ENCODE results near the gene RIT2.

Gene RIT2

DNA sequence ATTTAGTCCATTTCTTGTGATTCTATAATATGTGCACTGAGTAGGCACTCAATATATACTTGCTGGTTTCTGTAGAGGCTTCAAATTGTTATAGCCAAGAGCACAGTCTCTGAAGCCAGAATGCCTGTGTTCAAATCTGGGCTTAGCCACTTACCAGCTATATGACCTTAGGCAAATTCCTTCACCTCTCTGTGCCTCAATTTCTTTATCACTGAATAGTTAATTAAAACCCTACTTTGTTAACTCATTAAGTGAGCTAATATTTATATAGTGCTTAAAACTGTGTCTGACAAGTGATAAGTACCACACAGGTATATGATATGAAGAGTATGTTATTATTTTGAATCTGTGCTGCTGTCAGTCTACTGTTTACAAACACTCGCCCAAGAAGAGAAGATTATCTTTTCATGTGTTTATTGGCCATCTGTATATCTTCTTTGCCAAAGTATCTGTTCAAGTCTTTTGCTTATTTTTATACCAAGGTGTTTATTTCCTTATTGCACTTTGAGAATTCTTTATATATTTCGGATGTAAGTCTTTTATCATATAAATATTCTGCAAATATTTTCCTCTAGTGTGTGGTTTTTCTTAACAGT is 1.3 kb upstream of the RIT2 start:
- no peak overlapping the region for H3K9ac ChIP-seq (ENCODE audit: low read length)
- no peaks in the 10 kb centered on the region for H4K20me1 ChIP-seq (ENCODE audit: insufficient read depth, low read length)
- no peak overlapping the region for H2AFZ ChIP-seq (ENCODE audit: low read length)
- H3F3A ChIP-seq (ENCODE audit: insufficient read depth, low read length) = no peaks in the 10 kb centered on the region
- H3K27ac ChIP-seq (ENCODE audit: low read length) = no peak overlapping the region
- H3K9me3 ChIP-seq (replicated peaks; ENCODE audit: insufficient read depth, low read length) = no peaks in the 10 kb centered on the region
- no peaks in the 10 kb centered on the region for H3K4me1 ChIP-seq (ENCODE audit: low read length)
- H3K36me3 ChIP-seq (replicated peaks; ENCODE audit: insufficient read depth, low read length) = no peaks in the 10 kb centered on the region
- no peaks in the 10 kb centered on the region for H3K79me2 ChIP-seq (ENCODE audit: low read length)
- H3K27me3 ChIP-seq (replicated peaks; ENCODE audit: insufficient read depth, low read length) = no peaks in the 10 kb centered on the region
- H3K4me2 ChIP-seq (ENCODE audit: low read depth, low read length) = no peak overlapping the region
- TF ChIP-seq EZH2 (optimal IDR thresholded peaks at IDR 0.05; ENCODE audit: low read depth, low read length) (no peak), EZH2phosphoT487 (IDR thresholded peaks at IDR 0.05; ENCODE audit: low read length) (no peak)
- TF ChIP-seq, protein P1, sequence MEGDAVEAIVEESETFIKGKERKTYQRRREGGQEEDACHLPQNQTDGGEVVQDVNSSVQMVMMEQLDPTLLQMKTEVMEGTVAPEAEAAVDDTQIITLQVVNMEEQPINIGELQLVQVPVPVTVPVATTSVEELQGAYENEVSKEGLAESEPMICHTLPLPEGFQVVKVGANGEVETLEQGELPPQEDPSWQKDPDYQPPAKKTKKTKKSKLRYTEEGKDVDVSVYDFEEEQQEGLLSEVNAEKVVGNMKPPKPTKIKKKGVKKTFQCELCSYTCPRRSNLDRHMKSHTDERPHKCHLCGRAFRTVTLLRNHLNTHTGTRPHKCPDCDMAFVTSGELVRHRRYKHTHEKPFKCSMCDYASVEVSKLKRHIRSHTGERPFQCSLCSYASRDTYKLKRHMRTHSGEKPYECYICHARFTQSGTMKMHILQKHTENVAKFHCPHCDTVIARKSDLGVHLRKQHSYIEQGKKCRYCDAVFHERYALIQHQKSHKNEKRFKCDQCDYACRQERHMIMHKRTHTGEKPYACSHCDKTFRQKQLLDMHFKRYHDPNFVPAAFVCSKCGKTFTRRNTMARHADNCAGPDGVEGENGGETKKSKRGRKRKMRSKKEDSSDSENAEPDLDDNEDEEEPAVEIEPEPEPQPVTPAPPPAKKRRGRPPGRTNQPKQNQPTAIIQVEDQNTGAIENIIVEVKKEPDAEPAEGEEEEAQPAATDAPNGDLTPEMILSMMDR (IDR thresholded peaks at IDR 0.05; ENCODE audit: low read length) = no peak
- no peak overlapping the region for H3K4me3 ChIP-seq (ENCODE audit: low read length)
- no peaks in the 10 kb centered on the region for H3K9me2 ChIP-seq (replicated peaks; ENCODE audit: insufficient read depth, low read length)
- DNase-seq = no peak

DNA sequence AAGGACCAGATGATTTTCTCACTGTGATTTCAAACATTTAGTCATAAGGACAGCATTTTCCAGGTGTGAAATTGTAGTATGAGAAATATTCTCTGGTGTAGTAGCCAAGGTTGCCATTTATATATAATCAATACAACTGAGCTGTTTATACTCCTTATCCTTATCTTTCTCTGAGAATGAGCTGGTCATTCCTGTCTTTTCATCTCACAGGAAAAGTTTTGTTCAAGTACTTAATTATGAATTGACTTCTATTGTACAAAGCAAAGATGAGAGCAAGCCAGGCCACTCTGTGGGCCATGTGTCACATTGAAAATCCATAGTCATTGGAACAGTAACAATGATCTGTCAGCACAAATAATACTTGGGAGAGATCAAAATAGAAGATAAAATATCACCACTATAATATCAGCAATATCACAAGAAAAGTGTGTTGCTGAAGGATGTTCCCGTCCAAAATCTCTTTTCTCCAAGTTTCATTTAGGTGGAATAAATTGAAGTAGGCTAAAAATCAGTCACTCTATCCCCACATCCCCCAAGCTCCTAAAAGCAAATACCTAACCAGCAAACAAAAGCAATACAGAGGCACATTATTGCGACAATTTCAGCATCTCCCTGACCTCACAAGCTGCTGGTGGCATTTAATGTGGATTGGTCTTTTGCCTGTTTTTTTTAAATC is 2.1 kb downstream of the RIT2 start:
- no peak overlapping the region for H3K9ac ChIP-seq (ENCODE audit: low read length)
- H4K20me1 ChIP-seq (ENCODE audit: insufficient read depth, low read length) = no peaks in the 10 kb centered on the region
- H3K9me2 ChIP-seq (replicated peaks; ENCODE audit: insufficient read depth, low read length) = no peaks in the 10 kb centered on the region
- H3F3A ChIP-seq (ENCODE audit: insufficient read depth, low read length) = no peaks in the 10 kb centered on the region
- no peaks in the 10 kb centered on the region for H3K27me3 ChIP-seq (replicated peaks; ENCODE audit: insufficient read depth, low read length)
- no peak overlapping the region for H3K4me3 ChIP-seq (ENCODE audit: low read length)
- H3K36me3 ChIP-seq (replicated peaks; ENCODE audit: insufficient read depth, low read length) = no peaks in the 10 kb centered on the region
- no peak overlapping the region for H3K27ac ChIP-seq (ENCODE audit: low read length)
- TF ChIP-seq, protein P1 (IDR thresholded peaks at IDR 0.05; ENCODE audit: low read length) = no peak
- TF ChIP-seq EZH2 (optimal IDR thresholded peaks at IDR 0.05; ENCODE audit: low read depth, low read length) (no peak), EZH2phosphoT487 (IDR thresholded peaks at IDR 0.05; ENCODE audit: low read length) (no peak)
- H3K9me3 ChIP-seq (replicated peaks; ENCODE audit: insufficient read depth, low read length) = no peaks in the 10 kb centered on the region
- no peak for DNase-seq
- no peaks in the 10 kb centered on the region for H3K79me2 ChIP-seq (ENCODE audit: low read length)
- H2AFZ ChIP-seq (ENCODE audit: low read length) = no peak overlapping the region
- no peak overlapping the region for H3K4me2 ChIP-seq (ENCODE audit: low read depth, low read length)
- no peaks in the 10 kb centered on the region for H3K4me1 ChIP-seq (ENCODE audit: low read length)

DNA sequence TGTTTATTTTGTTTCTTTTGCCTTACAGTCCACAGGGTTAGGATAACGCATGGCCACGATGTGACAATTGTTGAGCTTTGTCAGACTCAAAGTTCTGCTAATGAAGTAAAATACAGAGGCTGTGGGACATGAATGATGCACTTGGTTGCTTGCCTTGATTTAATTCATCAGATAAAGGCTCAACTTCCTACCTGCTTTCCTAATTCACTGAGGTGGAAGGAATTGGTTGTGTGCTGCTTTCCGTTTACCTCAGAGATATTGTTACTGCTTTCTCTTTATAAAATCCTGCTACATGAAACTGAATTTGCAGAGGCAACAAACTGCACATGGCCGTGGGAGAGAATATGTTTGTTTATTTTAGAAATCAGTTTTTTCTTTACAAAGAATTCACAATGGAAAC is 6.6 kb downstream of the RIT2 start:
- H3K4me2 ChIP-seq (ENCODE audit: low read depth, low read length) = no peak overlapping the region
- no peaks in the 10 kb centered on the region for H3K36me3 ChIP-seq (replicated peaks; ENCODE audit: insufficient read depth, low read length)
- no peak overlapping the region for H2AFZ ChIP-seq (ENCODE audit: low read length)
- no peak overlapping the region for H3K9ac ChIP-seq (ENCODE audit: low read length)
- no peaks in the 10 kb centered on the region for H4K20me1 ChIP-seq (ENCODE audit: insufficient read depth, low read length)
- H3K9me2 ChIP-seq (replicated peaks; ENCODE audit: insufficient read depth, low read length) = no peaks in the 10 kb centered on the region
- no peaks in the 10 kb centered on the region for H3F3A ChIP-seq (ENCODE audit: insufficient read depth, low read length)
- no peaks in the 10 kb centered on the region for H3K9me3 ChIP-seq (replicated peaks; ENCODE audit: insufficient read depth, low read length)
- H3K27ac ChIP-seq (ENCODE audit: low read length) = no peak overlapping the region
- no peaks in the 10 kb centered on the region for H3K79me2 ChIP-seq (ENCODE audit: low read length)
- H3K4me1 ChIP-seq (ENCODE audit: low read length) = no peaks in the 10 kb centered on the region
- no peak for DNase-seq
- no peak overlapping the region for H3K4me3 ChIP-seq (ENCODE audit: low read length)
- TF ChIP-seq EZH2phosphoT487 (IDR thresholded peaks at IDR 0.05; ENCODE audit: low read length) = no peak
- no peak for TF ChIP-seq EZH2 (optimal IDR thresholded peaks at IDR 0.05; ENCODE audit: low read depth, low read length)
- TF ChIP-seq, protein P1 (IDR thresholded peaks at IDR 0.05; ENCODE audit: low read length) = no peak
- H3K27me3 ChIP-seq (replicated peaks; ENCODE audit: insufficient read depth, low read length) = no peaks in the 10 kb centered on the region
